Endothelial cell of umbilical vein (primary cell): ENCODE data around the gene NPIPB2. TPM values are rescaled to one million over a fixed set of nuclear protein-coding genes. Genes with fewer than 3 reads are reported as not detected.

Experiments used
- BruUV-seq: library from RNA; stranded (reverse); fragments of 400-500 nt; replicated peaks from 2 replicates; lab custom pipeline; 2021; lab: Mats Ljungman, UMichigan
- CTCF ChIA-PET: fragments of 300-600, 350-600 bp; sonication (Branson Sonifier 250); formaldehyde crosslinking; loops from one replicate; lab custom pipeline; 2021; ENCODE audit warnings: antibody characterized with exemption, inconsistent platforms; lab: Charles Lee
- POLR2A ChIA-PET: fragments of 300-600, 350-600 bp; sonication (Branson Sonifier 250); formaldehyde crosslinking; loops from one replicate; lab custom pipeline; 2021; ENCODE audit warnings: antibody characterized with exemption, inconsistent platforms; lab: Charles Lee
- DNase-seq: peaks from one replicate; pipeline ENCODE4 v3.0.0-alpha.2; 2011; ENCODE audit warnings: low read depth, low spot score
- FAIRE-seq: peaks from 2 replicates; lab custom pipeline; 2011; peaks lifted over from hg19 to GRCh38; lab: Jason Lieb, UNC
- H2AFZ ChIP-seq: 2 replicates; pipeline ENCODE4 v1.6.0; 2012; ENCODE audit warnings: low read depth, low read length, control low read depth, inconsistent platforms
- H3K27ac ChIP-seq: 2 replicates; pipeline ENCODE4 v1.5.1; 2011; ENCODE audit warnings: low read depth, mild to moderate bottlenecking, control low read depth, low read length, moderate library complexity; ENCODE audit not compliant: insufficient read depth
- H3K27me3 ChIP-seq, 2 experiments: 2 replicates each; pipeline versions ENCODE4 v1.6.0 to v1.6.1; 2011; ENCODE audit warnings: low read length in 2 of 2, mixed read lengths in 1 of 2; ENCODE audit not compliant: control insufficient read depth in 2 of 2, insufficient read depth in 2 of 2
- H3K36me3 ChIP-seq, 2 experiments: 2 replicates in 1 of 2; 3 replicates in 1 of 2; pipeline ENCODE4 v1.5.1; 2011; ENCODE audit warnings: low read length in 2 of 2, mild to moderate bottlenecking in 1 of 2, moderate library complexity in 1 of 2; ENCODE audit not compliant: control insufficient read depth in 2 of 2, insufficient read depth in 2 of 2; ENCODE audit errors: extremely low read depth in 1 of 2
- H3K4me1 ChIP-seq: 3 replicates; pipeline ENCODE4 v1.5.1; 2011; ENCODE audit warnings: mild to moderate bottlenecking, low read length; ENCODE audit not compliant: control insufficient read depth, insufficient read depth; ENCODE audit errors: extremely low read depth
- H3K4me2 ChIP-seq: 2 replicates; pipeline ENCODE4 v1.6.1; 2011; ENCODE audit warnings: low read length, control low read depth, mixed read lengths; ENCODE audit not compliant: insufficient read depth
- H3K4me3 ChIP-seq, 3 experiments: fragments of 200-600 bp in 1 of 3; sonication (generic), shearing (Covaris generic) in 1 of 3; replicated peaks in 1 of 3; 2 replicates each; pipeline ENCODE4 v1.5.1; 2011 to 2016; ENCODE audit warnings: control low read depth in 3 of 3, low read length in 3 of 3, mild to moderate bottlenecking in 2 of 3, inconsistent platforms in 1 of 3, low read depth in 1 of 3, moderate library complexity in 1 of 3; ENCODE audit not compliant: insufficient read depth in 1 of 3
- H3K79me2 ChIP-seq: 2 replicates; pipeline ENCODE4 v1.6.0; 2012; ENCODE audit warnings: low read length, inconsistent platforms; ENCODE audit not compliant: control insufficient read depth, insufficient read depth
- H3K9ac ChIP-seq: replicated peaks from 2 replicates; pipeline ENCODE3; 2011; ENCODE audit warnings: low read length, control low read depth; ENCODE audit not compliant: insufficient read depth; ENCODE audit errors: extremely low read depth
- H3K9me1 ChIP-seq: replicated peaks from 3 replicates; pipeline ENCODE4 v1.6.0; 2011; ENCODE audit warnings: mild to moderate bottlenecking, low read length; ENCODE audit not compliant: control insufficient read depth, insufficient read depth; ENCODE audit errors: extremely low read depth
- H3K9me3 ChIP-seq: replicated peaks from 2 replicates; pipeline ENCODE4 v1.5.1; 2012; ENCODE audit warnings: low read length, inconsistent platforms; ENCODE audit not compliant: control insufficient read depth, insufficient read depth
- H4K20me1 ChIP-seq: replicated peaks from 2 replicates; pipeline ENCODE3; 2011; ENCODE audit warnings: mild to moderate bottlenecking, low read length; ENCODE audit not compliant: control insufficient read depth, insufficient read depth; ENCODE audit errors: extremely low read depth
- CTCF ChIP-seq, 2 donors: IDR thresholded peaks; 1 replicate in 1 of 2; 2 replicates in 1 of 2; pipeline ENCODE4 v1.5.1; 2011; ENCODE audit warnings: low read length in 2 of 2, mild to moderate bottlenecking in 2 of 2, moderate library complexity in 2 of 2, control low read depth in 1 of 2, inconsistent platforms in 1 of 2, low read depth in 1 of 2; ENCODE audit not compliant: insufficient read depth in 1 of 2; ENCODE audit errors: extremely low read depth in 1 of 2
- EZH2 ChIP-seq: IDR thresholded peaks from 2 replicates; pipeline ENCODE4 v1.6.1; 2012; ENCODE audit warnings: borderline replicate concordance, low read depth, mild to moderate bottlenecking, moderate library complexity, low read length, inconsistent platforms; ENCODE audit not compliant: severe bottlenecking
- FOS ChIP-seq: IDR thresholded peaks from 2 replicates; pipeline ENCODE4 v1.6.1; 2011; ENCODE audit warnings: mild to moderate bottlenecking, low read length, moderate library complexity, borderline replicate concordance; ENCODE audit not compliant: insufficient read depth
- GATA2 ChIP-seq: IDR thresholded peaks from 2 replicates; pipeline ENCODE4 v1.7.0; 2011; ENCODE audit warnings: low read depth, mild to moderate bottlenecking, moderate library complexity, mixed read lengths, low read length; ENCODE audit not compliant: insufficient read length, insufficient read depth
- JUN ChIP-seq: IDR thresholded peaks from 2 replicates; pipeline ENCODE4 v1.6.1; 2011; ENCODE audit warnings: borderline replicate concordance, low read depth; ENCODE audit not compliant: insufficient read length, insufficient read depth
- MAX ChIP-seq: IDR thresholded peaks from 2 replicates; pipeline ENCODE4 v1.6.1; 2011; ENCODE audit not compliant: insufficient read depth, insufficient read length
- MYC ChIP-seq: IDR thresholded peaks from one replicate; pipeline ENCODE4 v1.6.1; 2011; ENCODE audit warnings: mild to moderate bottlenecking, low read depth, low read length
- POLR2AphosphoS5 ChIP-seq: IDR thresholded peaks from 2 replicates; pipeline ENCODE4 v1.6.1; 2012; ENCODE audit warnings: low read depth, mild to moderate bottlenecking, control low read depth, low read length, moderate library complexity; ENCODE audit not compliant: insufficient read depth
- dilution Hi-C: fragments of 300-500 bp; cut with MboI; formaldehyde crosslinking; loops from one replicate; pipeline ENCODE4 v1.15.0; 2019; ENCODE audit warnings: low sequenced_read_pairs; ENCODE audit not compliant: extremely low pct_ligation_motif_present
- intact Hi-C: fragments of 100-400 bp; cut with micrococcal nuclease; formaldehyde crosslinking; loops from one replicate; pipeline ENCODE4 v1.10.0; 2022
- polyA plus RNA-seq, 4 experiments: library from polyadenylated mRNA; depleted of rRNA in 3 of 4; stranded (reverse) in 3 of 4; unstranded in 1 of 4; fragments of >200 nt; gene quantifications; 2 replicates each; pipeline versions ENCODE4 v1.2.1 to v1.2.3, GENCODE V29; 2011 to 2012; ENCODE audit warnings: missing spikeins in 1 of 4
- total RNA-seq: library from RNA; stranded (reverse); gene quantifications from 2 replicates; pipeline ENCODE4 v1.2.3, GENCODE V29; 2021

Gene NPIPB2
- total and polyA plus RNA-seq, 2 donors (not counting 3 experiments of a cell fraction or from before 2014, with no cell fraction given) = 5.8 to 15.4 TPM

- intact Hi-C loops = no loop called here
- dilution Hi-C loops = no loop called here
- Histone ChIP-seq H3K4me3 (no peak overlapping the region), H3K27me3 (no peaks in the 10 kb centered on the region), H3K9me1 (no peaks in the 10 kb centered on the region), H3K4me2 (no peak overlapping the region), H3K27ac (no peak overlapping the region), H3K4me1 (no peaks in the 10 kb centered on the region), H3K36me3 (peaks cover 5 to 16% of the 10 kb centered on the region in 2 experiments), H2AFZ (no peak overlapping the region), H4K20me1 (no peaks in the 10 kb centered on the region), H3K9ac (no peak overlapping the region), H3K9me3 (no peaks in the 10 kb centered on the region), H3K79me2 (peaks cover 22% of the 10 kb centered on the region)
- BruUV-seq = no TSS peak
- POLR2A ChIA-PET = no interaction called here
- DNase-seq = peak; percentile 41
- CTCF ChIA-PET = interaction anchor here (2.0 kb wide), 1 partner anchor 177 kb away, joined by 9 read pairs; no protein-coding TSS in a partner anchor
- FAIRE-seq = no peak
- TF ChIP-seq MAX (no peak), CTCF (IDR thresholded peaks at IDR 0.05; ENCODE audit: extremely low read depth in 1 of 2, insufficient read depth in 1 of 2, low read depth in 1 of 2, low read length in 2 of 2) (no peak), MYC (no peak), JUN (no peak), FOS (no peak), POLR2AphosphoS5 (no peak), EZH2 (no peak), GATA2 (no peak)
These were observed 51.4 kb downstream of the NPIPB2 start for GRCh38 chr16:11890231-11890965.
